OCI-LY1 (cell line): ENCODE results near the gene STK4.

Source experiments
- H2AFZ ChIP-seq: fragments of 200-600 bp; sonication (generic), shearing (Covaris generic); 2 replicates; pipeline ENCODE4 v1.6.0; 2014; ENCODE audit warnings: antibody characterized with exemption, mild to moderate bottlenecking, low read length
- H3F3A ChIP-seq: fragments of 200-600 bp; sonication (generic), shearing (Covaris generic); 2 replicates; pipeline ENCODE4 v1.6.0; 2014; ENCODE audit warnings: mild to moderate bottlenecking, antibody characterized with exemption, low read length, moderate library complexity; ENCODE audit not compliant: insufficient read depth
- H3K27ac ChIP-seq: fragments of 200-600 bp; sonication (generic); 2 replicates; pipeline ENCODE4 v1.5.1; 2014; ENCODE audit warnings: low read length, mixed run types, mild to moderate bottlenecking, low read depth; ENCODE audit not compliant: poor library complexity, severe bottlenecking
- H3K27me3 ChIP-seq: fragments of 200-600 bp; sonication (generic); 2 replicates; pipeline ENCODE4 v1.6.0; 2014; ENCODE audit warnings: antibody characterized with exemption, mild to moderate bottlenecking, low read length, moderate library complexity; ENCODE audit not compliant: insufficient read depth
- H3K36me3 ChIP-seq: fragments of 200-600 bp; sonication (generic); 2 replicates; pipeline ENCODE4 v1.6.1; 2014; ENCODE audit warnings: mild to moderate bottlenecking, antibody characterized with exemption, low read length, moderate library complexity, mixed read lengths; ENCODE audit not compliant: insufficient read depth
- H3K4me1 ChIP-seq: fragments of 200-600 bp; sonication (generic); 2 replicates; pipeline ENCODE4 v1.5.1; 2014; ENCODE audit warnings: mild to moderate bottlenecking, low read length, moderate library complexity; ENCODE audit not compliant: insufficient read depth, severe bottlenecking
- H3K4me2 ChIP-seq: fragments of 200-600 bp; sonication (generic), shearing (Covaris generic); 2 replicates; pipeline ENCODE4 v1.6.1; 2014; ENCODE audit warnings: low read length
- H3K4me3 ChIP-seq: fragments of 200-600 bp; sonication (generic); 2 replicates; pipeline ENCODE4 v1.5.1; 2014; ENCODE audit warnings: low read length, low read depth, mild to moderate bottlenecking, mixed read lengths; ENCODE audit not compliant: poor library complexity, severe bottlenecking
- H3K79me2 ChIP-seq: fragments of 200-600 bp; shearing (Covaris generic); 2 replicates; pipeline ENCODE4 v1.6.1; 2016; ENCODE audit warnings: mixed run types, low read length, mixed read lengths; ENCODE audit not compliant: insufficient read depth
- H3K9ac ChIP-seq: fragments of 200-600 bp; sonication (generic), shearing (Covaris generic); 2 replicates; pipeline ENCODE4 v1.6.1; 2014; ENCODE audit warnings: mild to moderate bottlenecking, low read length, mixed read lengths
- H3K9me2 ChIP-seq: fragments of 200-600 bp; sonication (generic), shearing (Covaris generic); 2 replicates; pipeline ENCODE4 v1.6.1; 2014; ENCODE audit warnings: low read depth, mild to moderate bottlenecking, low read length, mixed read lengths
- H3K9me3 ChIP-seq: fragments of 200-600 bp; shearing (Covaris generic); 2 replicates; pipeline ENCODE4 v1.6.1; 2014; ENCODE audit warnings: low read length, mixed read lengths
- H4K20me1 ChIP-seq: fragments of 200-600 bp; sonication (generic), shearing (Covaris generic); 2 replicates; pipeline ENCODE4 v1.6.0; 2016; ENCODE audit warnings: mild to moderate bottlenecking, low read length; ENCODE audit not compliant: insufficient read depth
- EZH2 ChIP-seq: fragments of 200-600 bp; sonication (generic), shearing (Covaris generic); IDR thresholded peaks from 2 replicates; pipeline ENCODE4 v1.8.0; 2017; ENCODE audit warnings: borderline replicate concordance, mixed run types, mild to moderate bottlenecking, antibody characterized with exemption, low read length, moderate library complexity, mixed read lengths
- TF ChIP-seq, protein P1 (sequence below): fragments of 200-600 bp; sonication (generic), shearing (Covaris generic); IDR thresholded peaks from 2 replicates; pipeline ENCODE4 v1.5.1; 2017; ENCODE audit warnings: mild to moderate bottlenecking, antibody characterized with exemption, low read length, moderate library complexity, mixed read lengths

The STK4 gene

DNA sequence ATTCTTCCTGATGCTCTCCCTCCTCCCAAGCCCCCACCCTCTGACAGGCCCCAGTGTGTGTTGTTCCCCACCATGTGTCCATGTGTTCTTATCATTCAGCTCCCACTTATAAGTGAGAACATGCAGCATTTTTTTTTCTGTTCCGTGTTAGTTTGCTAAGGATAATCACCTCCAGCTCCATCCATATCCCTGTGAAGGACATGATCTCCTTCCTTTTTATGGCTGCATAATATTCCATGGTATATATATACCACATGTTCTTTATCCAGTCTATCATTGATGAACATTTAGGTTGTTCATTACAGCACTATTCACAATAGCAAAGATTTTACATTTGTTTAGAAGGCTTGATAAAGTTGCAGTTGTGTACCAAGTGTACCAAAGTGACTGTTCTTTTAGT lies 76.7 kb downstream of the STK4 start:
- TF ChIP-seq, protein P1, sequence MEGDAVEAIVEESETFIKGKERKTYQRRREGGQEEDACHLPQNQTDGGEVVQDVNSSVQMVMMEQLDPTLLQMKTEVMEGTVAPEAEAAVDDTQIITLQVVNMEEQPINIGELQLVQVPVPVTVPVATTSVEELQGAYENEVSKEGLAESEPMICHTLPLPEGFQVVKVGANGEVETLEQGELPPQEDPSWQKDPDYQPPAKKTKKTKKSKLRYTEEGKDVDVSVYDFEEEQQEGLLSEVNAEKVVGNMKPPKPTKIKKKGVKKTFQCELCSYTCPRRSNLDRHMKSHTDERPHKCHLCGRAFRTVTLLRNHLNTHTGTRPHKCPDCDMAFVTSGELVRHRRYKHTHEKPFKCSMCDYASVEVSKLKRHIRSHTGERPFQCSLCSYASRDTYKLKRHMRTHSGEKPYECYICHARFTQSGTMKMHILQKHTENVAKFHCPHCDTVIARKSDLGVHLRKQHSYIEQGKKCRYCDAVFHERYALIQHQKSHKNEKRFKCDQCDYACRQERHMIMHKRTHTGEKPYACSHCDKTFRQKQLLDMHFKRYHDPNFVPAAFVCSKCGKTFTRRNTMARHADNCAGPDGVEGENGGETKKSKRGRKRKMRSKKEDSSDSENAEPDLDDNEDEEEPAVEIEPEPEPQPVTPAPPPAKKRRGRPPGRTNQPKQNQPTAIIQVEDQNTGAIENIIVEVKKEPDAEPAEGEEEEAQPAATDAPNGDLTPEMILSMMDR = no peak
- no peak for TF ChIP-seq EZH2
- peaks cover 13% of the 10 kb centered on the region; the same call in 1 of the 2 replicates for H3K79me2 ChIP-seq
- no peaks in the 10 kb centered on the region for H3K27me3 ChIP-seq
- no peak overlapping the region for H2AFZ ChIP-seq
- H3K4me2 ChIP-seq = no peak overlapping the region
- H3K36me3 ChIP-seq = peaks cover 50% of the 10 kb centered on the region; the same call in 1 of the 2 replicates
- H3F3A ChIP-seq = no peaks in the 10 kb centered on the region
- no peaks in the 10 kb centered on the region for H3K9me2 ChIP-seq
- peaks cover 21% of the 10 kb centered on the region for H3K4me1 ChIP-seq
- no peak overlapping the region for H3K4me3 ChIP-seq
- H3K9ac ChIP-seq = no peak overlapping the region
- no peaks in the 10 kb centered on the region for H4K20me1 ChIP-seq
- no peaks in the 10 kb centered on the region for H3K9me3 ChIP-seq
- no peak overlapping the region for H3K27ac ChIP-seq

DNA sequence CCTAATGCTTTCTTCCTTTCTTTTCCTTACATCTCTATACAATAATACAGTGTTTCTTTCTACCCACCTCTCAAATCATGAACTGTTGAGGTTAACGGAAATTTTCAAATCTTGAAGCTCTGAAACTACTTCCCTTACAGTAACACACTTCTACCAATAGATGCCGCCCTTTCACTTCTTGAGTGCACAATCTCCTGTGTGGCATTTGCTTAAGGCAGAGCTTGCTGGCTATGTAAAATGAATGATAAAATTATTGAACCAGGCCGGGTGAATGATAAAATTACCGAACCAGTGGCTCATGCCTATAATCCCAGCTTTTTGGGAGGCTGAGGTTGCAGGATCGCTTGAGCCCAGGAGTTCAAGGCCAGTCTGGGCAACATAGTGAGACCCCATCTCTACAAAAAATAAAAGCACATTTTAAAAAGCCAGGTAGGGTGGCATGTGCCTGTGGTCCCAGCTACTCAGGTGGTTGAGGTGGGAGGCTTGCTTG lies 77.8 kb downstream of the STK4 start:
- Histone ChIP-seq H3K9me3 (no peaks in the 10 kb centered on the region), H3K27me3 (no peaks in the 10 kb centered on the region), H3K27ac (peak overlapping the region; percentile 56), H3K4me3 (no peak overlapping the region), H3K36me3 (peaks cover 49% of the 10 kb centered on the region; the same call in 1 of the 2 replicates), H3F3A (no peaks in the 10 kb centered on the region), H3K4me2 (no peak overlapping the region), H3K9me2 (no peaks in the 10 kb centered on the region), H3K79me2 (peaks cover 12% of the 10 kb centered on the region; the same call in 1 of the 2 replicates), H4K20me1 (no peaks in the 10 kb centered on the region), H2AFZ (no peak overlapping the region), H3K4me1 (peaks cover 33% of the 10 kb centered on the region), H3K9ac (no peak overlapping the region)
- TF ChIP-seq, protein P1 = peak; percentile 92
- no peak for TF ChIP-seq EZH2

DNA sequence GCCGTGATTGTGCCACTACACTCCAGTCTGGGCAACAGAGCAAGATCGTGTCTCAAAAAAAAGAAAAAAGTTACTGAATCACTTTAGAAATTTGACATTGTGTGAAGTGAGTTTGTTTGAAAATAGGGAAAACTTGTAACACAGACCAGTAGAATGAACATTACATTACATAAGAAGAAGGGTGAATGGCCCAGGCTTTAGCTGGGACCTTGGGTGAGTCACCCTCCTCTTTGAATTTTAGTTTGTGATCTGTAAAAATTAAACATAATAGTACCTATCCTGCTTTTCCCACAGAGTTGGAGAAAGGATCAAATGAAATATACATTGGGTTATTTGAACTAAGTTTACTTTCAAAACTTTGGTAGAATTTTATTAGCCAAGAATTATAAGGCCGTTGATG lies 78.3 kb downstream of the STK4 start:
- Histone ChIP-seq H3K79me2 (peaks cover 12% of the 10 kb centered on the region; the same call in 1 of the 2 replicates), H3K4me2 (no peak overlapping the region)

More for the DNA sequence above, 78.3 kb downstream of the STK4 start:
- peaks cover 47% of the 10 kb centered on the region; the same call in 1 of the 2 replicates for H3K36me3 ChIP-seq
- no peaks in the 10 kb centered on the region for H3K9me2 ChIP-seq
- H3F3A ChIP-seq = no peaks in the 10 kb centered on the region
- H3K4me3 ChIP-seq = no peak overlapping the region
- no peak for TF ChIP-seq EZH2
- TF ChIP-seq, protein P1 = no peak
- no peaks in the 10 kb centered on the region for H3K27me3 ChIP-seq
- no peak overlapping the region for H3K27ac ChIP-seq
- H3K9me3 ChIP-seq = no peaks in the 10 kb centered on the region
- H2AFZ ChIP-seq = no peak overlapping the region
- no peaks in the 10 kb centered on the region for H4K20me1 ChIP-seq
- peaks cover 37% of the 10 kb centered on the region for H3K4me1 ChIP-seq
- H3K9ac ChIP-seq = no peak overlapping the region
